Skeletal muscle satellite cell (primary cell): ENCODE results near the gene TRMT6. TPM values are rescaled to one million over a fixed set of nuclear protein-coding genes. Genes with fewer than 3 reads are reported as not detected.
A peak's percentile ranks its signal among the peaks of the same experiment; 100 is the strongest.

ENCODE experiments used
- H3K27me3 ChIP-seq: 2 replicates; pipeline ENCODE4 v1.7.0; 2013; ENCODE audit warnings: low read length; ENCODE audit not compliant: control insufficient read depth, insufficient read depth
- H3K36me3 ChIP-seq: 2 replicates; pipeline ENCODE4 v1.7.0; 2013; ENCODE audit warnings: mild to moderate bottlenecking, control low read depth, low read length; ENCODE audit not compliant: insufficient read depth
- H3K4me1 ChIP-seq: 2 replicates; pipeline ENCODE4 v1.7.0; 2013; ENCODE audit warnings: low read length; ENCODE audit not compliant: control insufficient read depth, insufficient read depth
- H3K4me2 ChIP-seq: 2 replicates; pipeline ENCODE4 v1.7.0; 2013; ENCODE audit warnings: mild to moderate bottlenecking, low read length
- H3K4me3 ChIP-seq: 2 replicates; pipeline ENCODE4 v1.7.0; 2013; ENCODE audit warnings: low read length
- H3K9ac ChIP-seq: 2 replicates; pipeline ENCODE4 v1.7.0; 2013; ENCODE audit warnings: mild to moderate bottlenecking, low read depth, low read length, moderate library complexity
- H3K9me3 ChIP-seq: replicated peaks from 2 replicates; pipeline ENCODE4 v1.7.0; 2013; ENCODE audit warnings: mild to moderate bottlenecking, control low read depth, low read length
- small RNA-seq: library from RNA; depleted of rRNA; stranded (forward); fragments of <200 nt; gene quantifications from one replicate; pipeline ENCODE3, GENCODE V24; 2012

The TRMT6 gene

GRCh38 chr20:5893621-5894020 lies 56.7 kb downstream of the TRMT6 start:
- Histone ChIP-seq H3K9ac (no peak overlapping the region), H3K4me3 (no peak overlapping the region), H3K36me3 (no peaks in the 10 kb centered on the region), H3K4me1 (no peaks in the 10 kb centered on the region), H3K27me3 (peaks cover 52% of the 10 kb centered on the region), H3K4me2 (no peak overlapping the region), H3K9me3 (no peaks in the 10 kb centered on the region)

GRCh38 chr20:5893052-5893451 lies 57.3 kb downstream of the TRMT6 start:
- Histone ChIP-seq H3K4me3 (no peak overlapping the region), H3K9me3 (no peaks in the 10 kb centered on the region), H3K9ac (no peak overlapping the region), H3K4me1 (no peaks in the 10 kb centered on the region), H3K4me2 (no peak overlapping the region), H3K36me3 (no peaks in the 10 kb centered on the region), H3K27me3 (peaks cover 52% of the 10 kb centered on the region)

DNA sequence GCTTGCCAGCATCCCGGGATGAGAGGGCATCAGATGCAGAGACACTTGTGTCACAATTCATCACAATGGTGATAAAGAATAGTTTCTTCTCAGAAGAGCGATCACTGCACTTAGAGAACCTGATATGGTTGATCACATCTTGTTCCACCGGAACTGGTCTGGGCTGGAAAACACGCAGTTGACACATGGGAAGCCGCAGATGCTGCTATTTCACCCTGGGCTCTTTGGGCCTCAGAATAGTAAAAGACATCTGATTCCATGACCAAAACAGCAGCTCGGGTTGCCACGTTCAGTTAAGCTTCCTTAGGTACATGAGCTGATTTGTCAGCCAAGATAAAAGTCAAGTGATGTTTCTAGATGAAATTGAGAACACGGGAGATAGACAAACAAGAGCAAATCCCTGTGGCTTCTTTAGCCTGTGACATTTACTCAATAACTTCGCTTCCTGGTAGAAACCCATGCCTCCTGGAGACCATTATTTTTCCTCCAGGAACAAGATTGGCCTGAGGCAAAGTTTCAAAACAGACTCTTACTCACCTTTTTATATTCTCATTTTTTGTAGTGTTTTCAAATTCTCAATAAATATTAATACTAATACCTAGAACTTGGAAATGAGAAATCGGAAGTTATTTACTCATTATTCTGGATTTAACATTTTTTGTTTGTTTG lies 59.4 kb downstream of the TRMT6 start:
- H3K4me3 ChIP-seq, result no peak overlapping the region
- no peaks in the 10 kb centered on the region for H3K36me3 ChIP-seq
- H3K4me1 ChIP-seq, result no peaks in the 10 kb centered on the region
- H3K9me3 ChIP-seq, result no peaks in the 10 kb centered on the region
- no peak overlapping the region for H3K4me2 ChIP-seq
- H3K9ac ChIP-seq, result no peak overlapping the region
- H3K27me3 ChIP-seq, result peaks cover 53% of the 10 kb centered on the region

GRCh38 chr20:5888041-5888440 lies 62.3 kb downstream of the TRMT6 start:
- H3K27me3 ChIP-seq, result peaks cover 53% of the 10 kb centered on the region
- H3K4me1 ChIP-seq, result no peaks in the 10 kb centered on the region
- H3K4me2 ChIP-seq, result no peak overlapping the region
- H3K4me3 ChIP-seq, result no peak overlapping the region
- no peak overlapping the region for H3K9ac ChIP-seq
- no peaks in the 10 kb centered on the region for H3K9me3 ChIP-seq
- no peaks in the 10 kb centered on the region for H3K36me3 ChIP-seq

DNA sequence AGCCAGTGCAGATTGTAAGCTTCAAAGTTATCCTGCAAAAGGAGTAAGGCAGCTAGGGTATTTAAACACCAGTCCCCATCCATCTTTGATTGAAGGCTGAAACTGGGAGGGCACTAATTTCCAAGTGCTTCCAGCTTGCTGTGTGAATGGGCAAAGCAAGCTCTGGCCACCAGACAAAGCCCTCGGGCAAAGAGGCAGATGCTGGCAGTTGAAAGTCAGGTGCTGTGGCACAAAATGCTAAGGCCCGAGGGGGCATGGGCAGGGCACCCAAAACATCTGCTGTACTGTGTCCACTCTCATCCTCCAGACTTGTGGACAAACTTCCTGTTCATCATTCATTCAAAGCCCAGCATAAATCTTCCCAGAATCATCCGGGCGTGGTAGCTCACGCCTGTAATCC lies 62.9 kb downstream of the TRMT6 start:
- Histone ChIP-seq H3K36me3 (no peaks in the 10 kb centered on the region), H3K9ac (no peak overlapping the region), H3K9me3 (no peaks in the 10 kb centered on the region), H3K4me3 (no peak overlapping the region), H3K4me2 (no peak overlapping the region), H3K4me1 (no peaks in the 10 kb centered on the region), H3K27me3 (peaks cover 54% of the 10 kb centered on the region)

Small RNAs within 50 kb of the gene (small RNA-seq; reads per million reads assigned to genes)
- gene RF00019, result not detected
- 2.4 reads per million, percentile 71 among the genes with 10 or more reads in this experiment for gene RNU1-55P
